GM19035 (cell line): ENCODE results near the gene SPTBN1.
"Not testable (repeated sequence)": the region's sequence is repeated elsewhere in the genome, so short reads cannot be mapped to it uniquely, and the experiment has no call there.

Source experiments
- ATAC-seq: cut with Tn5 transposase; IDR thresholded peaks from one replicate; pipeline ENCODE4 v1.9.1; 2021; ENCODE audit not compliant: unreplicated experiment

SPTBN1 gene

DNA sequence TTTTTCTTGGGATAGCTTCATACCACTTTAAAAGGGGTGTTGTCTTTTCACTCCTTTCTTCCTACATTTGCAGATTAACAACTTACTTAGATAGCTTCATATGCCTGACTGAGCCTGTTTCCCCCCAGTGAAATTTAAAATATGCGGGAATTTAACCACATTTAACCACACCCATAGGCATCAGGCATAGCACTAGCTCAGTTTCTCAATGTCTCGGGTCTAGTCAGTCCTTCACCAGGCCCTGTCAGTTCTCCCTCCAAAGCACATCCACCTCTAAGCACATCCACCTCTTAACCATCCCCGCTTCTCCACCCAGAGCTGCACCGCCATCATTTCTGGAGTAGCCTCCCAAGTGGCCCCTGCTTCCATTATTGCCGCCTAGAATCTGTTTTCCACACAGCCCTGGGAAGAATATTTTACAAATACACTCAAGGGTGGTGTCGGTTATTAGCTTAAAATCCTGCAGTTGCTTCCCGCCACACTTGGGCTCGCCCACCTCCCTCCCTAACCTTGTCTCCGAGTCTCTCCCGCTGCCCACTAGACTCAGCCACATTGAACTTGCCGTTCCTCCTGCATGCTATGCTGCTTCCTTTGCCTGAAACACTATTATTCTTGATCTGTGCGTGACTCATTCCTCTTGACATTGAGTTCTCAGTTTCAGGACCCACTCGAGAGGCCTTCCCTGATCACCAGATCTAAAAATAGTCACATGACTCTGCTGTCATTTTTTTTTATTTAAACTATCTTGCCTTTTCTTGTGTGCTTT is 68.3 kb downstream of the SPTBN1 start:
- peak; percentile 64 for ATAC-seq

DNA sequence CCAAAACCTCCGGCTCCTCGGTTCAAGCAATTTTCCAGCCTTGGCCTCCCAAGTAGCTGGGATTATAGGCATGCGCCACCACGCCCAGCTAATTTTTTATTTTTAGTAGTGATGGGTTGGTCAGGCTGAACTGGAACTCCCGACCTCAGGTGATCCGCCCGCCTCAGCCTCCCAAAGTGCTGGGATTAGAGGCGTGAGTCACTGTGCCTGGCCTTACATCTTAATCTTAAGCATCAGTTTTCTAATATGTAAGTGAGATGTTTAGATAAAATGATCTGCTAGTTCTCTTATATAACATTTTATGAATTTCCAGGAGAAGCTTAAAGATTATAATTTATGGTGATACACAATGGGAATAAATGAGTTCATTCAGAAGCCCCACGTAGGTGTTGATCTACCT is 69.2 kb downstream of the SPTBN1 start:
- ATAC-seq, result no peak

GRCh38 chr2:54526226-54526879 is 70.2 kb downstream of the SPTBN1 start:
- ATAC-seq, result no peak

DNA sequence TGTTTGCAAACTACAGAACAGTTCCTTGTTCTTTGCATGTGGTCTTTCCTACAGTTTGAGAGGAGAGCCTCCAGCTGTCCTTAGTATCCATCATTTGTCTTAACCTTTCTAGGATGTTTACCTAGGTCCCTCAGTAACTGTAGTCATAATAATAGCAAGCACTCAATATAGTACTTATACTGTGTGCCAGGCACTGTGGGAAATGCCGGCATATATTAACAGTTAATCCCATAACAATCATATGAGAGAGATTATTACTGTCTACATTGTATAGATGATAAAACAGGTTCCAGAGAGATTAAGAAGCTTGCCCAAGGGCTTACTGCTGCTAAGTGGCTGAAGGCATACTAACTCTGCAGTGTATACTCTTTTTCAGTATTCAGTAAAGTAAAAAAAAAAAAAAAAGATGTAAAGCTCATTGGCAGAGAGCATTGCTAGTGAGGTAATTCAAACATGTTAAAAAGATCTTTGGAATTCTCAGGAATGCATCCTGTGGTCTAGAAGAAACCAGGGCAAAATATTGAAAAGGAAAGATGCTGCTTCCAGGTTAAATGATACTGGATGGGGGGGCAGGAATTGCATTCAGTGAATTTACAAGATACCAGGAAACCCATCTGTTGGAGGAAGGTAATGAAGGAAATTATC is 72.3 kb downstream of the SPTBN1 start:
- no peak for ATAC-seq

DNA sequence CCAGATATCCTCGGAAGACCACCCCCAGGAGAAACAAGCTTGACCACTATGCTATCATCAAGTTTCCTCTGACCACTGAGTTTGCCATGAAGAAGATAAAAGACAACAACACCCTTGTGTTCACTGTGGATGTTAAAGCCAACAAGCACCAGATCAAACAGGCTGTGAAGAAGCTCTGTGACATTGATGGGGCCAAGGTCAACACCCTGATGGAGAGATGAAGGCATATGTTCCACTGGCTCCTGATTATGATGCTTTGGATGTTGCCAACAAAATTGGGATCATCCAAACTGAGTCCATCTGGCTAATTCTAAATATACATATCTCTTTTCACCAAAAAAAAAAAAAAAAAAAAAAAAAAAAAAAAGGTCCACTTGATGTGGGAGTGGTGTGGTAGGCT is 73.4 kb downstream of the SPTBN1 start:
- not testable (repeated sequence) for ATAC-seq

DNA sequence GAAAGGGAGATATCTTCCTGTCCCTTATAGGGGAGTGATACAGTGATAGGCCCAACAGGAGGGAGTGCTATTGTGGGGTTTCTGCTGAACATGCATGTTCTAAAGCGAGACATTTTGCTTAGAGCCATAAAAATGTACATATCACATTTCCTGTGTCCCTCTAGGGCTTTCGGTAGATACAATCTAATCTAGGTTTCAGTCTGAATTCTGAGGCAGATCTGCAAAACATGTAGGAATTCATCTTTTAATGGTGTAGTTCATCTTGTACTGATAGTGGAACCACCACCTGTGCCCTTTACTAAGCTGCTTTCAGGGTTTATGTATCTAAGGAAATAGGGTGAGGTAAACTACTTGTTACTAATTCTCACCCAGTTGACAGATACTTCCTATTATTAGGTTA is 73.8 kb downstream of the SPTBN1 start:
- ATAC-seq, result no peak

DNA sequence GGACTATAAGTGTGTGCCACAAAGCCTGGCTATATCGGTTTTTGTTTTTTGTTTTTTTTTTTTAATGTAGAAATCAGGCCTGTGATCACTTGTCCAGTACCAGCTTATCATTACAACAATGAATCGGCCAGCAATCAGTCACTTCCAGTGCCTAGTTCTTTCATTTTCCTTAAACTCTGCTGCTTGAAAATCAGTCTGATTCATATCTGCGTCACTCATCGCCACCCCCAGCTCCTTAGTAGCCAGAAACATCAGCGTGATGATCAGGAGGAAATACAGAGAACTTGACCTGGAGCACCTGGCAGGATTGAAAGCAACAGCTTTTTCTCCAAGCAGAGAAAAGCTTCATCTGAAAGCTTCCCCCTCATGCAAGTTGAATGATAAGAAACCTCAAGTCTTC is 75.4 kb downstream of the SPTBN1 start:
- no peak for ATAC-seq

DNA sequence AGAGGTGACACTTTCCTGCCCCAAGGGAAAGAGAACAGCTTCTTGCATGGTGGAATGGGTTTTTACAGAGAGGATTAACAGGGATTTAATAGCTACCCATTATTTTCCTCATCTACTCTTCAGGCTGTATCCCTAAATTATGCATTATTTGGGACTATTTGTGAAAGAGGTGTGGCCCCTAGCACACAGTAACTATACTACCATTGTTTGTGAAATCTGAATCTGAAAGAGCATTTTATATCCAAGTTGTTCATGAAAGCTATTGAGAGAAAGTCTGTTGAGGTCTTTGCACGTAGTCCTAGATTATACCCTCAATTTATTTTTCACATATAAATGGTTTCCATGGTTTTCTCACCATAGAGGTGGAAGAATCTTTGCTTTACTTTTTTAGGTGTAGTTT is 78.1 kb downstream of the SPTBN1 start:
- ATAC-seq, result no peak

DNA sequence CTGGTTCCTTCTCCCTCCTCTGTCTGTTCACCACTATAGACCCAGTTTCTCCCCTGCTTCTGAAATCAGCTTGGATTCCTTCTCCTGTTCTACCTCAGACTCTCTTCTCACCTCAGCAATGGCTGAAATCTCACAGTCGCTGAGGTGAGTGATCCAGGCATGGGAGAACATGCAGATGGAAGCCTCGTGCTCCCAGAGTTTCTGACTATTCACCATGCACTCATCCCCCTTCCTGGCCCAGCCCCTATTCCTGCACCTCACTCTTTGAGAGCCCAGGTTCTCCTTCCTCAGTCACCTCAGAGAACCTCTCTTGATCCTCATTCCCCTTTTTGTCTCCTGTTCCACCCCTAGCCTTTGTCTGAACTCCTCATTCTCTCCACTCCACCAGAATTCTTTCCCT is 78.5 kb downstream of the SPTBN1 start:
- ATAC-seq, result no peak

DNA sequence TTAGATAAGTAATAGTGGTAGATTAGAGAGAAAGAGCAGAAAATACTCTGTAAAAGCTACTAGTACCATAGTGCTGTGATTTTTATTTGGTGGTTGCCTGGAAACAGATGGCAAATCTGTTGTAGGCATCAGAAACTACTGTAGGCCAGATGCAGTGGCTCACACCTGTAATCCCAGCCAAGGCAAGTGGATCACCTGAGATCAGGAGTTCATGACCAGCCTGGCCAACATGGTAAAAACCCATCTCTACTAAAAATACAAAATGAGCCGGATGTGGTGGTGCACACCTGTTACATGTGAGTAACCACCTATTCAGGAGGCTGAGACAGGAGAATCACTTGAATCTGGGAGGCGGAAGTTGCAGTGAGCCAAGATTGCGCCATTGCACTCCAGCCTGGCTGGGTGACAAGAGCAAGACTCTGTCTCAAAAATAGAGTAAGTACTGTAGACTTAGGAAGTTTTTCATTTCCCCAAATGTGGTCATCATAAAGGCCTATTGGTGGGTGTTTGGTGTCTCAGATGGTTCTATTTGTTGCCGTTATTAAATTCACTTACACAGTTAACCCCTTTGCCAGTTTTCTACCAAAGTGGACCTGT is 79.6 kb downstream of the SPTBN1 start:
- no peak for ATAC-seq

DNA sequence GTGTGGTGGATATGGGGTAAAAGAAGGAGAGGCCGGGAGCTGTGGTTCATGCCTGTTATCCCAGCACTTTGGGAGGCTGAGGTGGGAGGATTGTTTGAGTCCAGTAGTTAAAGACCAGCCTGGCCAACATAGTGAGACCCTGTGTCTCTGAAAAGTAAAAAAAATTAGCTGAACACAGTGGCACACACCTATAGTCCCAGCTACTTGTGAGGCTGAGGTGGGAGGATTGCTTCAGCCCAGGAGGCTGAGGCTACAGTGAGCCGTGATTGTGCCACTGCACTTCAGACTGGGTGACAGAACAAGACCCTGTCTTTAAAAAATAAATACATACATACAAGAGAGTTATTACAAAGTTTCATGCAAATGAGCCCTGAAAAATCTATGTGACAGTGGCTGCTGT is 80.6 kb downstream of the SPTBN1 start:
- no peak for ATAC-seq

DNA sequence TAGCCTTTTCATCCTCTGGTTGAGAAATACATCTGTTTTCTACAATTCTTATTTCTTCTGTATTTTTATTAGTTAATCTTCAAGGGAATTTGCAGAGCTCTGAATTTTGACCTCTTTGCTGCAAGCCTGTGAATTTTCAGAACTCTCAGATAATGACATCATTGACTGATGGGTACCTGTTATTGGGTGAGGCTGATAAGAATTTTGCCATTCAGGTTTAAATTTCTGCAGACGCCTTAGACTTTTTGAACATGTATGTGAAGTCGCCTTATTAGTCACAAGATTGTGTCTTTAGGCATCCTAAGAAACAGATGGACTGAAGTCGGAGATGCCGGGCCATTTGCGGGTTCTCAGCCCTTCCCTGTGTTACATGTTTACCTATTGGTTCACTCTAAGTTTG is 82.4 kb downstream of the SPTBN1 start:
- no peak for ATAC-seq

DNA sequence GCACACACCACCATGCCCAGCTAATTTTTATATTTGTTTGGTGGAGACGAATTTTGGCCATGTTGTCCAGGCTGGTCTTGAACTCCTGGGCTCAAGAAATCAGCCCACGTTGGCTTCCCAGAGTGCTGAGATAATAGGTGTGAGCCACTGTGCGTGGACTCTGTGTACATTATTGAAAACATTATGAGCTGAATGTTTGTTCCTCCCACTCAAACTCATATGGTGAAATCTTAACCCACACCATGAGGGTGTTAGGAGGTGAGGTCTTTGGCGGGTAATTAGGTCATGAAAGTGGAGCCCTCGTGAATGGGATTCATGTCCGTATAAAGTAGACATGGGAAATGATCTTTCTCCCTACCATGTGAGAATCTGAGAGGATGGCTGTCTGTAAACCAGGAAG is 83.6 kb downstream of the SPTBN1 start:
- ATAC-seq, result no peak

DNA sequence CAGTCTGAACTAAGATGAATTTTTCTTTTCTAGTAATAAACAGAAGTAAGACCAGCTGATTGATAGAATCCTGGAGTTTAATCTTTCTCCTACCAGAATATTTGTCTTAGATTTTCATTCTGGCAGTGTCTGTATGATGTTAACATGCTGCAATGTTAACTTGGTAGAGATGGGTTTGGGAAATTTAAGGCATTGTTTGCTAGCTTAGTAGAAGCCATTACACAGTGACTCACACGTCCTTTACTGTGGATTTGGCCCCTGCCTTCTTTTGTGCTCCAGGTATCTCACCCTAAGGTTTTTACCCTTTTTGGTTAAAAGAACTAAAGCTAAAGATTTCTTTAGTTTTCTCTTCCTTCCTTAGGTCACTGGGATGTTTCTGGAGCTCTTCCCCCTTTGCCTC is 84.1 kb downstream of the SPTBN1 start:
- no peak for ATAC-seq

DNA sequence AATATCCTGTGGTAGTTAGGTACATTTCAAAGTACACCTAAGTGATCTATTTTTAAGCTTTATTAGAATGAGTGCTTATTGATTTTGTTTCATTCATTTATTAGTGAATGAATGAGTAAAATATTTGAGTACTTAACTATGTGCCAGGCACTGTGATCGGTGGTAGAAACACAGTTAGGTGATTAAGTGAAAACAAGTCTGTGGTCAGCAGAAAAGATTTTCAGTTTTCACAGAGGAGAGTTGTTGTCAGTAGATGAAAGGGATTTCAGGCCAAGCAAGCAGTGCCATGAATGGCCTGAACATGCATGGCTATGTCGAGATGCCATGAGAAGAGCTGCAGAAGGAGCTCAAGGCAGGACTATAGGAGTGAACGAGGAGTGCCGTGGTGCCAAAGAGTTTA is 85.9 kb downstream of the SPTBN1 start:
- no peak for ATAC-seq

DNA sequence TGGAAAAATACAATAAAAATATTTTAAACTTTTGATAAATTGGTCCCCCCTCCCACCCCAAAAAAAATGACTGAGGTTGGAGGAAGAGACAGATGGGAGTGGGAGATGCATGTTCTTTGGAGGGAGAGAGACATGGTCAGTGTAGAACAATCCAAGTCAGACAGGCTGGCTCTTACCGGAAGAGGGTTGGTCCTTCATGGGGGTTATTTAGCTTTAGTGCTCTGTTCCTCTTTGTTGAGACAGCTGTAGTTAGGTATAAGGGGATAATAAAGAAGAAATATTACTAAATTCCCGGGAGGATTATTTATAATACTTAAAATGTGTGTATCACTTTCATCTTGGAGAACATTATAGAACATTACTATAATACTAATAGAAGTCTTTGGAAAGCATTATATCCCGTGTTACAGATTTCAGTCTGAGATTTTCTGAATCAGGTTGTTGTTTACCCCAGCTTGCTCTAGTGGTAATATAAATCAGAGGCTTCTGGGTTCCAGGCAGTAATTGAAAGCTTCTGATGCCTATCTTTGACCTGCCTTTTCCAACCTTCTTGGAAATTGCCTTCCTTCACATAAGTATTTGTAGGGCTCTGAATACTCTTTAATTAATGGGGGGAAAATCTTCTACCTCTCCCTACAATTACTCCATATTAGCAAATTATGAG is 87.7 kb downstream of the SPTBN1 start:
- ATAC-seq, result no peak

DNA sequence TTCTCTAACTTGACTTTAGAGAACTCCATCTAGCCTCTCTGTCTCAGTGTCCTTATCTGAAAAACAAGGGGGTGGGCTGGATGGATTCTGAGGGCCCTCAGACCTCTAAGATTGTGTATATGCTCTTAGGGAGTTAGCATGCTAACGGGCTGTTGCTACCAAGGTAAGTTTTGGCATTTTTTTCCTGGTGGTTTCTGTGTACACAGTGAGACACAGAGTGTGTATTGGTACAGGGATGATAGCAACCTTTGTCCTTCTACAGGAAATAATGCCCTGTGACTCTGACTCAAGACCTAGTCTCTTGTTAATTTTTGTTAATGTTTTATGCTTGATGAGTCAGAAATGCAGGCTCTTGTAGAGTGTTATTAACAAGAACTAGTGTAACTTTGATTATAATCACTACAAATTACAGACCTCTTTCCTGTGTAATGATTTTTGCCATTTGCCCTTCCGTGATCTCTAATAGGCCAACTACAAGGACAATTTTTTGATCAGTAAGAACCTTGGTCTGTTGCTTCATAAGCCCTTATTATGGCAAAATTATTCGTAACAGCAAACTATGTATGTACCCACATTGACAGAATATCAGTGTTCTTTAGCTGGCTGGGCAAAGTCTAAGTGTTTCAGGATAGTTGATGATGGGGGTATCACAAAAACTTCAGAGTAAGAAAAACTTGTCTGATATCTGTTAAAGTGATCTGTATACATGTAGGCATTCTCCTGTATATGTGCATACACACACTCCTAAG is 89.7 kb downstream of the SPTBN1 start:
- no peak for ATAC-seq

GRCh38 chr2:54546518-54546917 is 90.4 kb downstream of the SPTBN1 start:
- ATAC-seq, result no peak

DNA sequence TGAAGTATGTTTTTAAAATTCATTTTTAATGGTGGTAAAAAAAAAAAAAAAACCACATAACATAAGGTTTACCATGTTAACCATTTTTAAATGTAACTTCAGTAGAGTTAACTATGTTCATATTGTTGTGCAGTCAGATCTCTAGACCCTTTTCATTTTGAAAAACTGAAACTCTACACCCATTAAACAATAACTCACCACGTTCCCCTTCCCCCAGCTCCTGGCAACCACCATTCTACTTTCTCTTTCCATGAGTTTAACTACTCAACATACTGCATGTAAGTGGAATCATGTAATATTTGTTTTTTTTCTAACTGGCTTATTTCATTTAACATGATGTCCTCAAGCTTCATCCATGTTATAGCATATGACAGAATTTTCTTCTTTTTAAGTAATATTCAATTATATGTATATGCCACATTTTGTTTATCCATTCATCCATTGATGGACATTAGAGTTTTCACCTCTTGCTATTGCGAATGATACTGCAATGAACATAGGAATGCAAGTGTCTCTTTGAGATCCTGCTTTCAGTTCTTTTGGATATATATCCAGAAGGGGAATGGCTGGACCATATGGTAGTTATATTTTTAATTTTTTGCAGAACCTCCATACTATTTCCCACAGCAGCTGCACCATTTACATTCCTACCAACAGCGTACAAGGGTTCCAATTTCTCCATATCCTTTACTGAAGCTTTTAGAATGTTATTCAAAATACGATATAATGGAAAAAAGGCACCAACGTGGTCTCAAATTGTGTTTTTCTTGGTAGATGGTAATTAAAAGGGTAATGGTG is 91.0 kb downstream of the SPTBN1 start:
- ATAC-seq, result no peak

DNA sequence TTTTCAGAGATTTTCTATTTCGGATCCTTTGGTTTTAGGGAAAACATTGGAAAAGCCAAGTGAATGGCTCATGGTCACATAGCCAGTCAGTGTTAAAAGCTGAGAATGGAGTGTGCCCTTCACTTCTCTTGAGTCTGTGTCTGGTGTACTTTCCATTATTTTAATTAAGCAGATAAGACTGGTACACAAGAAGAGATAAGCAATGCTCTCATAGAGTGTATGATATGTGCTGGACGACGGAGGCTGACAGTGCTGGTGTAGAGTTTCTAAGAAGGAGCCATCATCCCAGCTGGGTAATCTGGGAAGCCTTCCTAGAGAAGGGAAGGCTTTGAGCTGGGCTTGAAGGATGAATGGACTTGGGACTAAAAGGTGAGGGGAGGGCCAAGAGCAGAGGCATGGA is 93.3 kb downstream of the SPTBN1 start:
- ATAC-seq, result no peak
